ENCODE measurements around the gene C3orf20.

GRCh38 chr3:14706096-14706495 is 31.2 kb downstream of the C3orf20 start:
- TF ChIP-seq CTCF (IDR thresholded peaks at IDR 0.05): no peak
- no peak for TF ChIP-seq EP300 (IDR thresholded peaks at IDR 0.05)
- TF ChIP-seq POLR2A (IDR thresholded peaks at IDR 0.05): no peak

Measured in tibial nerve (tissue), 4 donors.